LNCaP clone FGC (cell line): ENCODE results near the gene PDE3B.

Experiments used
- DNase-seq: peaks from one replicate; pipeline ENCODE4 v3.0.0-alpha.2; 2011; ENCODE audit warnings: low read depth
- H3K4me3 ChIP-seq: 2 replicates; pipeline ENCODE4 v1.5.1; 2011; ENCODE audit warnings: mild to moderate bottlenecking, low read depth, low read length, control low read depth
- TF ChIP-seq, protein P1 (sequence below): IDR thresholded peaks from 2 replicates; pipeline ENCODE4 v1.5.1; 2012; ENCODE audit warnings: mild to moderate bottlenecking; ENCODE audit not compliant: control insufficient read depth, insufficient read depth; ENCODE audit errors: extremely low read depth

Gene PDE3B

DNA sequence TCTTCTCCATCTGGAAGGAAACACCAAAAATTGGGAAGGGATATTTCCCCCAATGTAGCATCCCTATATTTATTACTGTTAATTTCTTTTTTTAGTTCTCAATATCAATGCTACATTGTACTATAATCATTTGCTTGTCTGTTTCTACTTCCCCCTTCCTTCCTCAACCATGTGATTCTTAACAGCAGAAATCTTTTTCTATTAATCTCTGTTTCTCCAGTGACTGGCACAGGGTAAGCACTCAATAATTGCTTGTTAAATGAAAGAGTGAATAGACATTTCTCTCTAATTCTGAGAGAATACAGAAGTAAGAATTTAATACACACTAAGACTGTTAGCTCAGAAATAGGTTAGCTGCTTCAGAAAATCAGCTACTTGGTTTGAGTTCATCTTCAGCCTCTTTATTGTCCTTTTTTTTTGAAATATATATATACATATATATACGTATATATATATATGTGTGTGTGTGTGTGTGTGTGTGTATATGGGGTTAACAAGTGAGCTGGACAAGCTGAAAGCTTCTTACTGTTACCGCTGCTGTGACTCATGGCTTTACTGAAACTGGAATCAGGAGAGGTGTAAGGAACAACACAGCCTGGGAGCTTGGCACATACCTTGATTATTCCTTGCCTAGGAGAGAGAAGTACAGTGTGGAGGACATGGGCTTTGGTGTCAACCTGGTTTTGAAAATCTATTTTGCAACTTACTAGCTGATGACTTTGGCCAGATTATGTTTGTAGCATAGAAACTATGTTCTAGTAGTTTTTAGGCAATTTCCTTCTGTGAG, 26.2 kb upstream of the PDE3B start:
- DNase-seq: no peak
- no peak overlapping the region for H3K4me3 ChIP-seq
- TF ChIP-seq, protein P1, sequence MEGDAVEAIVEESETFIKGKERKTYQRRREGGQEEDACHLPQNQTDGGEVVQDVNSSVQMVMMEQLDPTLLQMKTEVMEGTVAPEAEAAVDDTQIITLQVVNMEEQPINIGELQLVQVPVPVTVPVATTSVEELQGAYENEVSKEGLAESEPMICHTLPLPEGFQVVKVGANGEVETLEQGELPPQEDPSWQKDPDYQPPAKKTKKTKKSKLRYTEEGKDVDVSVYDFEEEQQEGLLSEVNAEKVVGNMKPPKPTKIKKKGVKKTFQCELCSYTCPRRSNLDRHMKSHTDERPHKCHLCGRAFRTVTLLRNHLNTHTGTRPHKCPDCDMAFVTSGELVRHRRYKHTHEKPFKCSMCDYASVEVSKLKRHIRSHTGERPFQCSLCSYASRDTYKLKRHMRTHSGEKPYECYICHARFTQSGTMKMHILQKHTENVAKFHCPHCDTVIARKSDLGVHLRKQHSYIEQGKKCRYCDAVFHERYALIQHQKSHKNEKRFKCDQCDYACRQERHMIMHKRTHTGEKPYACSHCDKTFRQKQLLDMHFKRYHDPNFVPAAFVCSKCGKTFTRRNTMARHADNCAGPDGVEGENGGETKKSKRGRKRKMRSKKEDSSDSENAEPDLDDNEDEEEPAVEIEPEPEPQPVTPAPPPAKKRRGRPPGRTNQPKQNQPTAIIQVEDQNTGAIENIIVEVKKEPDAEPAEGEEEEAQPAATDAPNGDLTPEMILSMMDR: no peak

DNA sequence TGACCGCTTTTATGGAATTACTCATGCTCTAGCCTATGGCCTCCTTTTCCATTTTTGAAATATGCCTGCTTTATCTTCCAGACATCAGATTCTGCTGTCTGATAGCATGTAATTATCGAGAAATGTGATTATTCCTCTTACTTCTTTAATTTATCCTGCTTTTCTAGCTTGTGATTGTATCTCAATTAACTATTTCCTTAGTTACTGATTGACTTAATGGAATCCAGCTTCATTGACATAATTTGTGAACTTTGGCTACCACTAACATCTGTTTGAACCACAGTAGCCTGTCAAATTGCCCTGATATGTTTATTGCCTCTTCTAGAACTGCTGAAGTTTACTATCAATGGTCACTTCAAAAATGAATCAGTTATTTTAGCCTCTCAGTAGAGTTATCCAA, 25.5 kb upstream of the PDE3B start:
- no peak for DNase-seq
- H3K4me3 ChIP-seq: no peak overlapping the region
- TF ChIP-seq, protein P1: no peak

DNA sequence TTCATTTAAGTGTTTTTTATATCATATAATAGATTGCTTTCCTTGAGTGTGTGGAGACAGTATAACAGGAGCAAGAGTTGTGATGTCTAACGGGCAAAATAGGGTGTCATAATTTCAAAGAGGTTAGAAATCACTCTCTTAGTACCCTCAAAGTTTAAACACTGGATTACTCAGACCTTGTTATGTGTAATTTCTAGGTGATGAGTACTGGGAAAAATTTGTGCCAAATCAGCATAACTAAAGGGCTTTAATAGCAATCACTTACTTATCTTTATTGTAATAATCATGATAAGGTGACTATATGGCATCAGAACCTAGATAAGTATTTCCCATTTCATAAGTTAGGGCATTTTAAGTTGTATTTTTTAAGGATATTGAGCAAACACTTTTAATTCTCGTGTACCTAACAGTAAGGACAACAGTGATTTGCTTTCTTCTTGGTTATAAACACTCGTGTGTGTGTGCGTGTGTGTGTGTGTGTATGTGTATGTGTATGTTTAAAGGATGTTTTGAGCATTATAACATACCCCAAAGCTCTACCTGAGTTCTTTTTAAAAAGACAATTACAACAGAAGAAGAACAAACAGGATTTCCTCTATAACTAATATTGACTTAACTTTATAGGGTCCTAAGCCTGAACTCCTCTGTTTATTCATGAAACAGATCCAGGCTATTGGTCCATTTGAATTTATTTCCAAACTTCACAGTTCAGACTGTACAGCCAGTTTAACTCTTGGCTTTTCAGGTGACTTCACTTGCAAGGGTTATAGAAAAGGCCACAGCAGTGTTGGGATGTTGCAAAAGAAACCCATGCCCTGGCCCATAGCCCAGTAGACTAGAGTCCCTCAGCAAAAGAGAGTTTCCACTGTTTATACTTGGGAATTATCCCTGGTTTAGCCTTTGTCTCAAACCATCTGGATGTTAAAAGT, 23.7 kb upstream of the PDE3B start:
- TF ChIP-seq, protein P1: no peak
- peak; percentile 94 for DNase-seq
- H3K4me3 ChIP-seq: 0 out of 2 replicates have a peak overlapping the region, but pooled peaks have one; percentile 12

DNA sequence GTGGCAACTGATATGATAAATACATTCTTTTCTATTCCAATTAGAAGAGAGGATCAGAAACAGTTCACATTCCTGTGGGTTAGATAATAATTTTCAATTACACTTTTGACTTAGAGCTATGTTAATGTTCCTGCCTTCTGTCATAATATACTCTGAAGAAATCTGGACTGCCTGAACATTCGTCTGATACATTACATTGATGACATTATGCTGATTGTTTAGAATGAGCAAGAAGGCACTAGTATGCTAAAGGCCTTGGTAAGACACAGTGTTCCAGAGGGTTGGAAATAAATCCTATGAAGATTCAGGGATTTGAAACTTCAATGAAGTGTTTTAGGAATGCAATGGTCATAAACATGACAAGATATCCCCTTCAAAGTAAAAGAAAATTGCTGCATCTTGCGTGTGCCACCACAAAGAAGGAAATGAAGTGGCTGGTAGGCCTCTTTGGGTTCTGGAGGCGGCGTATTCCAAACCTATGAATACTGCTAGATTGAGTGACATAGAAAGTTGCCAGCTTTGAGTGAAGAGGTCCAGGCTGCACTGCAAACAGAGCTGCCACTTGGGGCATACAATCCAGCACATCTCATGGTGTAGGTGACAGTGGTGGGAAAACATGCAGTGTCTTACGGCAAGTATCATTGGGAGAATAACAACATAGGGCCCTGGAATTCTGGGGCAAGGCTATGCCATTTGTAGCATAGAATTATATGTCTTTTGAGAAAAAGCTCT, 21.2 kb upstream of the PDE3B start:
- H3K4me3 ChIP-seq: no peak overlapping the region
- no peak for DNase-seq
- TF ChIP-seq, protein P1: 0 out of 2 replicates have a peak, but pooled peaks have one; percentile 0

DNA sequence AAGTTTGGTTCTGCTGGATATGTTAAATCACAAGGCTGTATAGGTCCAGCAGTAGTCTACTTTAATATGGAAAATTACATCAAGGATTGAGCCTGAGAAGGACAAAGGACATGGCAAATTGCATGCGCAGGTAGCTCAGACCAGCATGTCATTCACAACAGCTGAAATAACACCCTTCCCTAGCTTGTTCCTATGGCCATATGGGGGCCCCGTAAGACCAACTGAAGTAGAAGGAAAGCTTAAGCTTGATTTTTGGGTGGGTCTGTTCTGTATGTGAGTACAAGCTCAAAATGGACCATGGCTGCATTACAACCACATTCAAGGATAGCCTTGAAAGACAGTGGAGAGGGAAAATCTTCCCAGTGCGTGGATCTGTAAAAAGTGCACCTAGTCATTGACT, 20.6 kb upstream of the PDE3B start:
- H3K4me3 ChIP-seq: no peak overlapping the region
- no peak for DNase-seq
- TF ChIP-seq, protein P1: no peak

DNA sequence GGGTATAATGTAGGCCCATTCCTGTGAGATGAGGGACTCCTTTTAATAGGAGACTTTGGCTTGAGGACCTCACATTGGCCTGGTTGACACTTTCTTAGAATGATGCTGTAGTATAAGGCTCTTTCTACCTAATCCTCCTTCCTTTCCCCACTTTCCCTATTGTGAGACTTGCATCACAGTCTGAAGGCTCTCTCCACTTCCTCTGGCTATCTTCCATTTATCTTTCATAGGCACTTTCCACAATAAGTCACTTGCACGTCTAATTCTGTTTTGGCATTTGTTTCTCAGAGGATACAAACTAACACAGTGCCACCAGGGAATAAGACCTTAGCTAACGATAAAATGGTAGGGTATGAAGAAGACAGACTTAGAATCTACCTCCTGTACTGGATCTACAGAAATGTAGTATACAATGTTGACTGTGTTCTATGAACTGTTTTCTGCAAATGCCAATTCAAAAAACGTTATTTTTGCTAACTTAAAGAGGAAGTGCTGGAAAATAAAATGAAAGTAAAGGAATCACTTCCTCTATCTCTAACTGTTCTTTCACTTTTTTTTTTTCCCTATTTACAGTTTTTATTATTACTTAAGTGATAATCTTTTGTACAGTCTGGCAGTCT, 17.9 kb upstream of the PDE3B start:
- TF ChIP-seq, protein P1: no peak
- no peak for DNase-seq
- H3K4me3 ChIP-seq: no peak overlapping the region
